Measurements from ENCODE around the gene BRIP1.

GRCh38 chr17:61726977-61727376 is 136.4 kb downstream of the BRIP1 start:
- TF ChIP-seq CTCF (IDR thresholded peaks at IDR 0.05), result no peak
- TF ChIP-seq POLR2A (IDR thresholded peaks at IDR 0.05), result no peak

All from lower leg skin (tissue), 3 donors.